Fibroblast of peridontal ligament (primary cell): Measurements from ENCODE around the gene FILIP1.
A peak's percentile ranks its signal among the peaks of the same experiment; 100 is the strongest.

Experiments
- DNase-seq: peaks from one replicate; pipeline ENCODE4 v3.0.0-alpha.2; 2010; ENCODE audit errors: extremely low read depth

FILIP1 gene

DNA sequence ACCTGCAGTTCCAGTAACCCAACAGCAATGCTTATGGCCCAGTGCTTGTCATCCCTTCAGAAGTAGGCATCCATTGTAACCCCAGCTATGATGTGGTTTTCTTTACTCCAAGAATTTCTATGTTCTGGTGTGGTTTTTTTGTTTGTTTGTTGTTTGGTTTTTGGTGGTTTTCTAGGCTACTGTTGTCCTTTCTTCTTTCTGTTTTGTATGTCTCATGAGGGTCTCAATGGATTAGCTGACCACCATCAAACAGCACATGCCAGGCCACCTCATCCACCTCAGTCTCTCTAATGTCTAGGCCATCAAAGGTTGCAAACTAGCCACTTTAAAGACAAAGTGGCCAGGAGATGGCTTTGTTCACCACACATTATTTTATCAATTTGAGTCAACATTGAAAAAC lies 149.6 kb downstream of the FILIP1 start:
- no peak for DNase-seq

DNA sequence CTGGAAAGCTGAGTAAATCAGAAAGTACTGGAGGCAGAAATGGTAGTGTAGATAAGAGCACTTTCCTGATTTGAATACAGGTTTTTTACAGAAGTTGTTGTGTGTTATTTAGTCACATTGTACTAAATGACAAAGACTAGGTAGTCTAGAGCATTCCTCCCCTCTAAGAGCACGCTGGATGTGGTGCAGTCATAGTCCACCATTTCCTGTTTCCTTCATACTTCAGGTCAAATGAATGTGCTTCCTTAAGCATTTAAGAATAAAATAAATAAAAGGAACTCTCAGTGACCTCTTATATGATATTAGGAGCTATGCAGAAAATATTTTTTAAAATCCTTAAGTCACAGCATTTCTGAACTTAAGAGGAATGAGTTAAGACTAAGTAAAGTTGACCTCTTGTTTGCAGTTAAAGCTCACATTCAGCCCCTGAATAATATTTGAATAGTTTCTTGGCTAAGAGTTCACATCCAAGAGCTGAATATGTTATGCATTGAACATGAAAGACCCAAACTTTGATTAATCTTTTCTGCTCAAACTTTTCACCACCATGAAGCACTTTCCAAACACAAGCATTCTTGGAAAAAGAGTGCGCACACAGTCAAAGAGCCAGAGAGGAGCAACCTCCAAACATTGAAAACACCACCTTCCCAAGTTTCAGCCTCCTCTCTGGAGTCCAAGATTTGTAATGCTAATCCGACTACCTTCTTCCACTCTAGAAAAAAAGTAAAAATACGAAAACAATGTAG lies 155.6 kb downstream of the FILIP1 start:
- no peak for DNase-seq

- DNase-seq = peak; percentile 44
Observed at GRCh38 chr6:75334266-75335040, 159.1 kb downstream of the FILIP1 start.

DNA sequence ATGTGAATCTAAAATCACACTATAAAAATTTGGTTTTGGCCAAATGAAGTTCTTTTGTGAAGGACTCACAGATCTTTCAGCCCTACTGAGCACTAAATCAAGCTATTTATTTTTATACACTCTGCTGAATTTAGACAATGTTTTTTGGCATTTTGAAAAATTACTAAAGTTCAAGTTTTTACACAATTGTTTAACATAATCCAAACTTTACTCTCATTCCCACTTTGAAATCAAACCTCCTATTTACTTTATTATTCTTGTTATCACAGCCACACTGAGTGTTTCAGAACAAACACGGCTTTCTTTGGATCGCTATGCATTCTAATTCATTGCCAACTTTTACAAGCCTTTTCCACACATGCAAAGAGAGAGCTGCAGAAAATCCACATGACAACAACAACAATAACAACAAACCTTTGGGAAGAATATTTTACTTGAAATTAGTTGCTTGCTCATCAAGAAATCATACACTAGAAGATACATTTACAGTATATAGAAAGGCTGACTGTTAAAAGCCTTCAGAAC lies 159.9 kb downstream of the FILIP1 start:
- no peak for DNase-seq

GRCh38 chr6:75331151-75331550 lies 162.4 kb downstream of the FILIP1 start:
- peak; percentile 77 for DNase-seq

GRCh38 chr6:75329703-75330102 lies 163.9 kb downstream of the FILIP1 start:
- no peak for DNase-seq

- peak; percentile 4 for DNase-seq
Observed at GRCh38 chr6:75327807-75328206, 165.8 kb downstream of the FILIP1 start.

- DNase-seq = peak; percentile 26
Observed at GRCh38 chr6:75326557-75327258, 166.9 kb downstream of the FILIP1 start.

DNA sequence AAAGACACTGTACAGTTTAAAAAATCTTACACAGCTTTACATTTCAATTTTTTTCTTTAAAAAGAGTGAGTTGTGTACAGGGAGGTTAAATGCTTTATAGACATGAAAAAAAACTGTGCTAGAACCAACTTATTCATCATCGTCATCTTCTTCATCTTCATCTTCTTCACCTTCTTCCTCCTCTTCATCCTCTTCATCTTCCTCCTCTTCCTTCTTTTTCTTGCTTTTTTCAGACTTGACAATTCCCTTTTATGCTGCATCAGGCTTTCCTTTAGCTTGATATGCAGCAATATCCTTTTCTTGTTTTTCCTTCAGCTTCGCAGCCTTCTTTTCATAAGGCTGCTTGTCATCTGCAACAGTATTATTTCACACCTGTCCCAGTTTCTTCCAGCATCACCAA lies 174.7 kb downstream of the FILIP1 start:
- DNase-seq = no peak

- DNase-seq = peak; percentile 68
Observed at GRCh38 chr6:75317503-75318206, 175.9 kb downstream of the FILIP1 start.

GRCh38 chr6:75315978-75316377 lies 177.6 kb downstream of the FILIP1 start:
- DNase-seq = no peak

DNA sequence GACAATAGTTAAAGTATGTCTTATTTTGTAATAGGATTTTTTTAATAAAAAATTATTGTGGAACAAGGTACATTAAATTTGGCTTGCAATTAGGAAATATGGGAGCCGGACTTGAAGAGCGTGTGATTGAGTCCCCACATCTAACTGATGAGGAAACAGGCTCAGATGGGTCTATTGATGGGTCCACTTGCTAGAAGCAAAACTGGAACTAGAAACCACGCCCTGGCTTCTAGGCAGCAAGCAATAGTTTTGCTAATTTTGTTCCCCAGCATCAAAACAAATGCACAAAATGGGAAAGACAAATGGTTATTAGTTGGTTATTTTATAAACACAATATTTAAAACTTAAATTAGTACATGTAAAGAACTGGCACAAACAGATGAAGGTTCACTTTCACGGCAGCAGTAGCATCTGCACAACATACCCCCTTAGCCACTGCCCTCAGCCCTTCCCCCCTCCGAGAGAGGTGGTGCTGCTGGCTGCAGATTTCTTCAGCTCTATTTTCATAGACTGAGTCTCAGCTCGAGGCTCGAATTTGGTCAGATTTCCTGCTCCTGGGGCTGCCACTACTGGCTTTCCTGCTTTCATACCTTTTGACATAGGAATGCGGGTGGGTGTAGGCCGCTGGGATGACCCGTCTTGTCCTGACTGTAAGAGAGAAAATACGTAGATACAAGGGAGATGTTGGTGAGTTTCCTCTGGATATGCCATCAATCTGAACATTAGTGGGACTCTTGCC lies 185.2 kb downstream of the FILIP1 start:
- no peak for DNase-seq

DNA sequence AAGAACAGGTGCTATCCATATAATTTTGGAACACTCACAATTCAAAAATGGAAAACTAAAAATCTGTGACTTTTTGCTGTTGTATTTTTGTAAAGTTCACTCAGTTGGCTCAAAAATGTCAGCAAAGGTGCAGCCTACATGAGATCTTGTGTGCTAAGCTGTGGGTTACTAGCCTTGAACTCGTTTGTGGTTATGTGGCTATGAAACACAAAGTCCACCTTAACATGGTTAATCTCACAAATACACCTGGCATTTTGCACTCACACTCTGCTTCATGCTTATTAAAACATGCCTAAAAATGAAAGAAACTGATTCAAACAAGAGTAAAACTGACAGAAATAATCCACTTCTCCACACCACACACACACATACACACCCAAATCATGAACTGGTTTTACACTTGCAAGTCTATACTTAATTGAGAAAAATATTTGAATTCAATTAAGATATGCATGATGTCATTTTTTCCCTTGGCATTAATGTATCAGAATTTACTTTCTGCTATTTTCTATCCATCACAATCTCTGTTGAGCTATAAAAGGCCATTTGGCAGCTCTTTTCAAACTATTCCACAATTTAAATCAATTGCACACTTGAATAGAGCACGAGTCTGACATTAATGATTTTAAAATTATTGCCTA lies 186.1 kb downstream of the FILIP1 start:
- no peak for DNase-seq

DNA sequence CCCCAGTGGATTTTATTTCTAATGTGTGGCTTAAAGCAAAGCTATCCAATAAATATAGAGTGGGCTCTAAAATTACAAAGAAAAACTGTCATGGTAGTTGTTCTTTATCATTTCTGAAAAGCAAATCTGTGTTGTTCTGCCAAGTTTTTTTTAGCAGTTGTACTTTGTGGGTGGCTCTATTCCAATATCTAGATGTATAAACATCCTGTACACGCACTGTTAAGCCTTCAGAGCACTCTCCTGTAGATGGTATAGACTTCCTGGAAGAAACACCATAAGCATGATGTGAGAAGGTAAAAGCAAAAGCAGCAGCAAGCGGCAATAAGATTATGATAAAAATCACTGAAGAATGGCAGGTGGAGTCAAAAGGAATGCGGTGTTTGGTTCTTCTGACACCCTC lies 187.5 kb downstream of the FILIP1 start:
- no peak for DNase-seq

GRCh38 chr6:75305573-75305972 lies 188.0 kb downstream of the FILIP1 start:
- no peak for DNase-seq

DNA sequence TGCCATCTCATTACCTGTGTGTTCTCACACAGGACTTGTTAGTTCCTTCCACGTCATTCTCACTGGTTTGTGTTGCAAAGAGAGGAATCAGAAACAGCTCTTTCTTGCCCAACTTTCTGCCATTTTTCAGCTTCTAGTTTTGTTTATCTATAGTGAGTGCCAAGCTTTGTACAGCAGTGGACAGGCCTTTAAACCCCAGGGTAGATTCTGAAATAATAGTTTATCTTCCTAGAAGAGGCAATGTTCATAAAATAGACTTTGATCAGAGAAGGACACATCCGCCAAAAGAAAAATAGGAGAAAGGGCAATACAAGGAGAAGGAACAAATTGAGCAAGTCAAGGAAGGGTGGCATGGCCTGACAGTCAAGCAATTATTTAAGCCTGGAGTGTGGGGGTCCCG lies 191.3 kb downstream of the FILIP1 start:
- DNase-seq = no peak

DNA sequence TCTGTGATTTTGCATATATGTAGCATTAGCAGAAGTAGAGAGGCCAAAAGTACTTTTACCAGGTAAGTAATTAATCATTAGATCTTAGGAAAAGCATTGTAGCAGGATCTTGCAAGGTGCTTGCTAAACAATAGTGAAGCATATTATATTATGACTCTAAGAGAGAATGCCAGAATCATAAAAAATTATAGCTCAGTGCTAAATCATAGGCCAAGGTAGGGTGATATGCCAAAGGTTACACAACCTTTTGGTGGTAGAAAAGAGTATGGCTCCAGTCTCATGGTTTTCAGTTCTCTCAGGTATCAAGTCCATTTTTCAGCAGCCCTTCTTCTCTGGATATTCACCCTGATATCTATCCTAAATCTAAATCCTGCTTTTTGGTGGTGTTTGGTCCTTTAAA lies 192.1 kb downstream of the FILIP1 start:
- DNase-seq = no peak

- no peak for DNase-seq
Observed at GRCh38 chr6:75301088-75301487, 192.5 kb downstream of the FILIP1 start.

- no peak for DNase-seq
Observed at GRCh38 chr6:75300531-75300855, 193.1 kb downstream of the FILIP1 start.

GRCh38 chr6:75299801-75300530 lies 193.6 kb downstream of the FILIP1 start:
- no peak for DNase-seq
